ENCODE data around the gene PARP4. TPM values are rescaled to one million over a fixed set of nuclear protein-coding genes. Genes with fewer than 3 reads are reported as not detected.
"Not testable (repeated sequence)": the region's sequence is repeated elsewhere in the genome, so short reads cannot be mapped to it uniquely, and the experiment has no call there.

Gene PARP4
- total and polyA plus RNA-seq, 2 donors: 24.9 to 48.6 TPM

DNA sequence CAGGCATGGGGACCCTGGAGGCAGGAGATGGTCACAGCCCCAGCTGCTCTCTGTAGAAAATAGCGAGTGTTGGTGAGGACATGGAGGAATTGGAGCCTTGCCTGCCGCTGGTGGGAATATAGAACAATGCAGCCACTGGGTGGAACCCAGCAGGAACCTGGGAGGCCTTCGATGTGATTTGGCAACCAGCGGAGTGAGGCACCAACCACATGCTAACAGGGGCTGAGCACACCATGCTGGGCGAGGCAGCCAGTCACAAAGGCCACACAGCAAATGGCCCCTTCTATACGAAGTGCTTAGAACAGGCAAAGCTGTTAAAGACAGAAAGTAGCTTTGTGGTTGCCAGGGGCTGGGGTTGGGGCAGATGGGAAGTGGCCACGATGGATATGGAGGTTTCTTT is 123.8 kb downstream of the PARP4 start:
- H3K36me3 ChIP-seq (ENCODE audit: insufficient read depth); H3K27ac ChIP-seq (ENCODE audit: low read depth); DNase-seq (ENCODE audit: extremely low spot score); H3K4me3 ChIP-seq (ENCODE audit: low read depth, low read length); H3K4me1 ChIP-seq (ENCODE audit: insufficient read depth): not testable (repeated sequence)
- 78% methylated on average over 7 of the region's 7 CpGs for WGBS

DNA sequence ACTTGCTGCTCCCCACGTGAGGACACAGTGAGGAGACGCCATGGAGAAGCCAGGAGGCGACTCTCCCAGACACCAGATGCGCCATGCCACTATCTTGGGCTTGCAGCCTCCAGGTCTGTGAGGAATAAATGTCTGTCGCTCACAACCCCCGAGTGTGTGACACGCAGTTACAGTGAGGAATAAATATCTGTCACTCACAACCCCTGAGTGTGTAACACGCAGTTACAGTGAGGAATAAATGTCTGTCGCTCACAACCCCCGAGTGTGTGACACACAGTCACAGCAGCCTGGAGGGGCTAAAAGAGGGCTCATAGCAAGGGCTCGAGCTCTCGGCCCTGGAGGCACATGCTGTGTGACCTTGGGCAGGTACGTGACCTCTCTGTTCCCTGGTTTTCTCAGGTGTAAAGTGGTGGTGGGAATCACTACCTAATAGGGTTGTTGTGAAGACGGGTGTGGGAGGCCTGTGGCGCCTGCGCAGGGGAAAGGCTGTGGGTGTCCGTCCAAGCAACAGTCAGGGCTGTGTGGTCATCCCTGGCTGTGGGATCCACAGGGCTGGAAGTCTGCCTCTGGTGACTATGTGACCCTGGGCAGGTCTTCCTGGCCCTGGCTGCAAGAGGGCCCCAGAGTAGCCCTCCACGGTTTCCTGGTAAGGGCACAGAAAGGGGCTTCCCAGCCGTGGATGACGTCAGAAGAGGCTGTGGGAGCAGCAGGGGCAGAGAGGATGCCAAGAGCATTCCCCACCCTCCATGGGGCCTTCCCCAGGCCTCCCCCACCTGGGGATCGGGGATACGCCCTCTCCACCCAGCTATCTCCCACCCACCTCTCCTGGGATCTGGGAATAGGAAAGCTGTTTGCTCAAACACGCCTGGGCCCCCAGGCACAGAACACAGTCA is 125.5 kb downstream of the PARP4 start:
- WGBS: 79% methylated on average over 23 of the region's 23 CpGs

DNA sequence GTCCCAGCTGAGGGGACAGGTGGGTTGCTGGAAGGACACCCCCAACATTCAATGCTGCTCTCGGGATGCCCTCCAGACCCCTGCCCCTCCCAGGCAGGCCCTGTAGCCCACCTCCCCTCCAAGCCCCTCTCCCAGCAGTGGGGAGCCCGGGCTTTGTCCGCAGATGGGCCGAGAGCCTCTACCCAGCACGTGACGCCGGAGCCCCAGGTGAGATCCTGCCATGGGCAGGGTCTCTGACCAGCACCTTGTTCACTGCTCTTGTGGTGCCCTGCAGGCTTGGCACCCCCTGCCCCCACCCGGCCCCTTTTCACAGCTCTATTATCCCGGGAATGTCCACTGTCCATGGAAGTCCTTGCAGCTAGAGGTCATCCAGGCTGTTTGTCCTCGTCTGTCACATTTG is 126.7 kb downstream of the PARP4 start:
- WGBS: 87% methylated on average over 10 of the region's 10 CpGs
- no peaks in the 10 kb centered on the region for H3K36me3 ChIP-seq (ENCODE audit: insufficient read depth)
- H3K4me3 ChIP-seq (ENCODE audit: low read depth, low read length): no peak overlapping the region
- no peak overlapping the region for H3K27ac ChIP-seq (ENCODE audit: low read depth)
- no peaks in the 10 kb centered on the region for H3K4me1 ChIP-seq (ENCODE audit: insufficient read depth)
- DNase-seq (ENCODE audit: extremely low spot score): no peak

More for the DNA sequence above, 125.5 kb downstream of the PARP4 start:
- no peaks in the 10 kb centered on the region for H3K36me3 ChIP-seq (ENCODE audit: insufficient read depth)
- no peak overlapping the region for H3K4me3 ChIP-seq (ENCODE audit: low read depth, low read length)
- no peak overlapping the region for H3K27ac ChIP-seq (ENCODE audit: low read depth)
- H3K4me1 ChIP-seq (ENCODE audit: insufficient read depth): no peaks in the 10 kb centered on the region
- no peak for DNase-seq (ENCODE audit: extremely low spot score)

DNA sequence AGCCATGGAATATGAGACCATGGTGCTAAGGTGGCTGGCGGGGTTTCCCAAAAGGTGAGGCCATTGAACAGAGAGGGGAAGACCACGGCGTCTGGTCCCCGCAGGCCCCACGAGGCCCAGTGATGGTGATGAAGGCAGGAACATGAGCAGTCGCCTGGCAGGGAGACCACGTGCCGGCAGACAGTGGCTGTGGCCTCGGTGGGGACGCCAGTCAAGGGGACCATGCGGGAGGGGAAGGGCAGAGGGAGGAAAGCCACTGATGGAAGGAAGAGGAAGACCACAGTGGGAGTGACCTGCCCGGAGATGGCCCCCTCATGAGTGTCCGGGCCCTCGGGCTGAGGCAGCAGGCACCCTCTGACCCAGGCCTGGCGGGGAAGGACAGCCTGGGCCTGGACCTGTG is 127.6 kb downstream of the PARP4 start:
- 92% methylated on average over 14 of the region's 15 CpGs for WGBS
- not testable (repeated sequence) for H3K27ac ChIP-seq (ENCODE audit: low read depth); DNase-seq (ENCODE audit: extremely low spot score)

DNA sequence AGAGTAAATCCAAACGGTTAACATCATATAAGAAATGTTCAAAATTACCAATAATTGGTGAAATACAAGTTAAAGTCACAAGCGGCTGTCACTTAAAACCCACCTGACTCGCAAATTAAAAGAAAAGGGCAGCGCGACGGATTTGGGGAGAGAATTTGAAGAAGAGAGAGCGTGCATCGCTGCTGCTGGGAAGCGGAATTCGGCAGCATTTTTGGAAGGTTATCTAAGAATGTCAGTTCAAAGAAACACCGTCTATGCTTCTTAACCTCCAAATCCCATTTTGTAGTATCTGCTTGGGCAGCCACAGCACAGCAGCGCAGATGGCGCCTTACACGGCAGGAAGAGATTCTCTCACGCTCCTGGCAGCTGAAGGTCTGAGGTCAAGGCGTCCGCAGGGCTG is 128.5 kb downstream of the PARP4 start:
- H3K27ac ChIP-seq (ENCODE audit: low read depth); H3K4me1 ChIP-seq (ENCODE audit: insufficient read depth); H3K36me3 ChIP-seq (ENCODE audit: insufficient read depth); H3K4me3 ChIP-seq (ENCODE audit: low read depth, low read length); DNase-seq (ENCODE audit: extremely low spot score): not testable (repeated sequence)
- 90% methylated on average over 17 of the region's 17 CpGs for WGBS

More for the DNA sequence above, 127.6 kb downstream of the PARP4 start:
- H3K4me3 ChIP-seq (ENCODE audit: low read depth, low read length); H3K36me3 ChIP-seq (ENCODE audit: insufficient read depth); H3K4me1 ChIP-seq (ENCODE audit: insufficient read depth): not testable (repeated sequence)

DNA sequence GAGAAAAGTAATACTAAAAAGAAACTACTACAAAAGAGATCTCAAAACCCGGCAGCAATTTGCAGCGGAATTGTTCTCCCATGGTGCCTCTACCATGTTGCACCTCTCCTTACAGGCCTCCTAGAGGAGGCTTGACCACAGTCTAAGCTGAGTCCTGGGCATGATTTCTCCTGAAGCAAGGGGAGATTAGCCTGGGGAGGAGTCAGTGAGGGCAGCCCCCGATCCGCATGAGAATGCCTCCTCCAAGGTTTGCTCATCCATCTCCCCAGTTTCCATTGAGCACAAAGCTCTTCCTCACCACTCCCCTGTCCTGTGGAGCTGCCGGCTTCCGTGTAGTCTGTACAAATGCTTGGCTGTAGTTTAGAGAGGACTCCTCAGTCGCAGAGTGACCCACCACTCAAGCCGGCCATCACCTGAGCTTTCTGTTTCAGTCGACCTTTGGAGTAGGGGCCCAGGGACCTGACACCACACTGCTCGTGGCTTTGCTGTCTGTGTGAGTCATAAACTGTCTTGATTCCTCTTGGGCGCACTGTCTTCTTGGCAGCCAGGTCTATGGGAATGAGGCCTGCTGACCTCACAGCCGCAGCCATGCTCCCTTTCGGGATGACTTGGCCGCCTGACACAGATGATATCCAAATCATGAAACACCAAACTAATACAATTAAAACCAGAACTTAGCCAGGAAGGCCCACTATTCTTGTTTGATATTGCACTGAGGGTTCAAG is 130.9 kb downstream of the PARP4 start:
- Histone ChIP-seq H3K27ac (ENCODE audit: low read depth) (no peak overlapping the region), H3K4me3 (ENCODE audit: low read depth, low read length) (no peak overlapping the region), H3K36me3 (ENCODE audit: insufficient read depth) (no peaks in the 10 kb centered on the region), H3K4me1 (ENCODE audit: insufficient read depth) (no peaks in the 10 kb centered on the region)
- no peak for DNase-seq (ENCODE audit: extremely low spot score)
- 78% methylated on average over 14 of the region's 14 CpGs for WGBS

DNA sequence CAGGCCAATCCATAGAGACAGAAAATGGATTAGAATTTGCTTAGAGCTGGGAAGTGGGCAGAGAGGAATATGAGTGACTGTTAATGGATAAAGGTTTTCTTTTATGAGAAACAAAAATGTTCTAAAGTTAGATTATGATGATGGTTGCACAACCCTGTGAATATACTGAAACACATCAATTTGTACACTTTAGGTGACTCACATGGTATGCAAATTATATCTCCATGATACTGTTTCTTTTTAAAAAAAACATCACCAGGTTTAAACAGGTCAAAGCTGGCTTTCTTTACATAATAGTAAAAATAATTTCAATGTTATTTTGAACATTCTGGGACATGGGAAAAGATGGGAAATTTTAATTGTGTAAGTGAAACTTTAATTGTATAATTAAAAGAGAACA is 131.7 kb downstream of the PARP4 start:
- not testable (repeated sequence) for H3K4me1 ChIP-seq (ENCODE audit: insufficient read depth); H3K4me3 ChIP-seq (ENCODE audit: low read depth, low read length); H3K36me3 ChIP-seq (ENCODE audit: insufficient read depth); H3K27ac ChIP-seq (ENCODE audit: low read depth); DNase-seq (ENCODE audit: extremely low spot score)

DNA sequence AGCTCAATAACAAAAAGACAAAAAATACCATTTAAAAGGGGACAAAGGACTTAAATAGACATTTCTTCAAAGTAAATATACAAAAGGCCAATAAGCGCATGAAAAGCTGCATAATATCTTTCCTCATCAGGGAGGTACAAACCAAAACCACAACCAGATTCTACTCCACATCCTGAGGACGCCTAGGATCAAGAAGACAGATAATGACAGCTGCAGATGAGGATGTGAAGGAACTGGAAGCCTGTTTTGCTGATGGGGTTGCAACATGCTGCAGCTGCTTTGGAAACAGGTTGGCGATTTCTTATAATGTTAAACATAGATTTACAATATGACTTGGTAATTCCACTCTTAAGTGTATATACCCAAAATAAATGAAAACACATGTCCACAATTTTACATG is 132.4 kb downstream of the PARP4 start:
- H3K4me3 ChIP-seq (ENCODE audit: low read depth, low read length); H3K27ac ChIP-seq (ENCODE audit: low read depth); H3K4me1 ChIP-seq (ENCODE audit: insufficient read depth); H3K36me3 ChIP-seq (ENCODE audit: insufficient read depth); DNase-seq (ENCODE audit: extremely low spot score): not testable (repeated sequence)
- 61% methylated on average over 3 of the region's 3 CpGs for WGBS

DNA sequence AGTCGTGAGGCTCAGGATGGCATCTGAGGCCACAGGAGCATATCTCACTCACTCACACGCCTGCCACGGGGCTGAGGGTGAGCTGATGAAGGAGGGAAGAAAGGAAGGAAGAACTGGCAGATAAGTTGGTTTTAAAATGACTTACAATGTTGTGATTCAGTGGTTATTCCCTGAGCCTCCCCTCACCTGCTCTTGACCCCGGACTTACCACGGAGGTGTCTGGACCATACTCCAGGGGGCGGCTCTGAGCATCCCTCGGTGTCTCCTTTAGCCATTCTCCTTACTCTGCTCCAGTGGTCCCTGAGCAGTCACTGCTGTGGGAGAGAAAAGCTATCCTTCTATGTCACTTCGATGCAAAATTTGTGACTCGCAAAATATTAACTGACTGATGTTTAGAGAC is 141.3 kb downstream of the PARP4 start:
- not testable (repeated sequence) for H3K4me3 ChIP-seq (ENCODE audit: low read depth, low read length); H3K27ac ChIP-seq (ENCODE audit: low read depth); H3K36me3 ChIP-seq (ENCODE audit: insufficient read depth); H3K4me1 ChIP-seq (ENCODE audit: insufficient read depth); DNase-seq (ENCODE audit: extremely low spot score)
- WGBS: 84% methylated on average over 9 of the region's 9 CpGs

Other genes with a start within 250 kb of the PARP4 start
- gene C1QTNF9, start 203.2 kb downstream of the PARP4 start, total RNA-seq: 1.3 TPM
- 0.76 TPM for gene C1QTNF9, start 203.2 kb downstream of the PARP4 start, polyA plus RNA-seq
- gene ATP12A, start 167.6 kb upstream of the PARP4 start, total RNA-seq: 0.42 TPM
- not detected for gene ATP12A, start 167.6 kb upstream of the PARP4 start, polyA plus RNA-seq

Measured in urinary bladder (tissue), 4 donors.